Activated T-helper 1 cell treated with anti-CD3 and anti-CD28 coated beads, Interleukin-2, amount 50 U/mL, for 16 hours (primary cell): Measurements from ENCODE around the gene BMI1.

Source experiments
- DNase-seq, 2 donors: peaks; one replicate each; pipeline ENCODE4 v3.0.0-alpha.2; 2020; ENCODE audit warnings: low read depth in 1 of 2, low spot score in 1 of 2

The BMI1 gene

GRCh38 chr10:22366435-22366703 is 45.5 kb downstream of the BMI1 start:
- DNase-seq, result no peak

GRCh38 chr10:22366771-22367170 is 45.9 kb downstream of the BMI1 start:
- DNase-seq, result no peak

GRCh38 chr10:22367471-22367870 is 46.6 kb downstream of the BMI1 start:
- DNase-seq, result no peak

- DNase-seq, result no peak
Observed at GRCh38 chr10:22368402-22368801, 47.5 kb downstream of the BMI1 start.

- DNase-seq, result no peak
Observed at GRCh38 chr10:22368981-22369380, 48.1 kb downstream of the BMI1 start.

- DNase-seq, result no peak
Observed at GRCh38 chr10:22369434-22370072, 48.7 kb downstream of the BMI1 start.

GRCh38 chr10:22370320-22370719 is 49.4 kb downstream of the BMI1 start:
- DNase-seq, result no peak

GRCh38 chr10:22372298-22372697 is 51.4 kb downstream of the BMI1 start:
- no peak for DNase-seq

GRCh38 chr10:22372917-22373316 is 52.0 kb downstream of the BMI1 start:
- DNase-seq, result no peak

GRCh38 chr10:22374489-22375126 is 53.7 kb downstream of the BMI1 start:
- no peak for DNase-seq

- no peak for DNase-seq
Observed at GRCh38 chr10:22379059-22379458, 58.2 kb downstream of the BMI1 start.
